ENCODE results near the gene TBC1D22B.
"Not testable (repeated sequence)": the region's sequence is repeated elsewhere in the genome, so short reads cannot be mapped to it uniquely, and the experiment has no call there.

The TBC1D22B gene

GRCh38 chr6:37338317-37338716 is 80.7 kb downstream of the TBC1D22B start:
- WGBS: 100% methylated on average over 3 of the region's 3 CpGs
- H3K23ac ChIP-seq (ENCODE audit: low read length in 2 of 2); H3K27ac ChIP-seq (ENCODE audit: low read length, poor library complexity, severe bottlenecking); H2AK5ac ChIP-seq (ENCODE audit: low read length, severe bottlenecking); H3K4me3 ChIP-seq (ENCODE audit: insufficient read depth in 1 of 2, low read depth in 1 of 2, low read length in 2 of 2); H3K36me3 ChIP-seq (ENCODE audit: control insufficient read depth in 1 of 2, insufficient read depth in 2 of 2, low read depth in 1 of 2, low read length in 2 of 2); H2AFZ ChIP-seq (ENCODE audit: low read depth, low read length); H4K8ac ChIP-seq (ENCODE audit: low read length); H3K9ac ChIP-seq (ENCODE audit: low read length); H2BK5ac ChIP-seq (ENCODE audit: low read depth, low read length, poor library complexity, severe bottlenecking); H3K27me3 ChIP-seq (ENCODE audit: control insufficient read depth in 1 of 2, insufficient read depth in 1 of 2, low read length in 2 of 2); H2BK12ac ChIP-seq (ENCODE audit: low read length in 2 of 2); H3K9me3 ChIP-seq (ENCODE audit: control insufficient read depth, low read length); H4K91ac ChIP-seq (ENCODE audit: low read length); H3K4ac ChIP-seq (ENCODE audit: low read depth in 1 of 2, low read length in 2 of 2); H2BK15ac ChIP-seq (ENCODE audit: low read depth, poor library complexity, severe bottlenecking); H3K18ac ChIP-seq (ENCODE audit: low read depth in 1 of 2, low read length in 2 of 2); H3K79me1 ChIP-seq (replicated peaks; ENCODE audit: low read length, poor library complexity, severe bottlenecking); H2BK120ac ChIP-seq (ENCODE audit: low read depth, low read length); DNase-seq; H3K4me1 ChIP-seq (ENCODE audit: control insufficient read depth, insufficient read depth, low read depth, low read length); H3K4me2 ChIP-seq (ENCODE audit: low read length, poor library complexity, severe bottlenecking); H3K14ac ChIP-seq (ENCODE audit: low read length in 2 of 2): not testable (repeated sequence)

GRCh38 chr6:37338745-37339255 is 81.2 kb downstream of the TBC1D22B start:
- Histone ChIP-seq H4K91ac (ENCODE audit: low read length) (no peak overlapping the region), H4K8ac (ENCODE audit: low read length) (no peak overlapping the region), H3K9ac (ENCODE audit: low read length) (no peak overlapping the region), H3K4me1 (ENCODE audit: control insufficient read depth, insufficient read depth, low read depth, low read length) (no peaks in the 10 kb centered on the region), H2BK5ac (ENCODE audit: low read depth, low read length, poor library complexity, severe bottlenecking) (no peak overlapping the region), H2BK15ac (ENCODE audit: low read depth, poor library complexity, severe bottlenecking) (no peak overlapping the region), H3K4ac (ENCODE audit: low read depth in 1 of 2, low read length in 2 of 2) (no peak overlapping the region), H2AFZ (ENCODE audit: low read depth, low read length) (no peak overlapping the region), H2BK12ac (ENCODE audit: low read length in 2 of 2) (no peak overlapping the region), H3K18ac (ENCODE audit: low read depth in 1 of 2, low read length in 2 of 2) (no peak overlapping the region), H3K23ac (ENCODE audit: low read length in 2 of 2) (no peak overlapping the region), H3K9me3 (ENCODE audit: control insufficient read depth, low read length) (no peaks in the 10 kb centered on the region), H2BK120ac (ENCODE audit: low read depth, low read length) (no peak overlapping the region), H3K27me3 (ENCODE audit: control insufficient read depth in 1 of 2, insufficient read depth in 1 of 2, low read length in 2 of 2) (peaks cover 8% of the 10 kb centered on the region in 2 experiments), H3K36me3 (ENCODE audit: control insufficient read depth in 1 of 2, insufficient read depth in 2 of 2, low read depth in 1 of 2, low read length in 2 of 2) (peaks cover 3 to 4% of the 10 kb centered on the region in 2 experiments), H3K4me2 (ENCODE audit: low read length, poor library complexity, severe bottlenecking) (no peak overlapping the region), H3K4me3 (ENCODE audit: insufficient read depth in 1 of 2, low read depth in 1 of 2, low read length in 2 of 2) (no peak overlapping the region), H3K79me1 (replicated peaks; ENCODE audit: low read length, poor library complexity, severe bottlenecking) (no peaks in the 10 kb centered on the region), H2AK5ac (ENCODE audit: low read length, severe bottlenecking) (no peak overlapping the region), H3K14ac (ENCODE audit: low read length in 2 of 2) (no peak overlapping the region), H3K27ac (ENCODE audit: low read length, poor library complexity, severe bottlenecking) (no peak overlapping the region)
- WGBS: 100% methylated on average over 5 of the region's 5 CpGs
- DNase-seq: no peak

- no peak overlapping the region for H2BK12ac ChIP-seq (ENCODE audit: low read length in 2 of 2)
- no peak for DNase-seq
- no peak overlapping the region for H3K27ac ChIP-seq (ENCODE audit: low read length, poor library complexity, severe bottlenecking)
- no peak overlapping the region for H3K9ac ChIP-seq (ENCODE audit: low read length)
- H3K79me1 ChIP-seq (replicated peaks; ENCODE audit: low read length, poor library complexity, severe bottlenecking): no peaks in the 10 kb centered on the region
- H4K8ac ChIP-seq (ENCODE audit: low read length): no peak overlapping the region
- H3K14ac ChIP-seq (ENCODE audit: low read length in 2 of 2): no peak overlapping the region
- no peak overlapping the region for H2AK5ac ChIP-seq (ENCODE audit: low read length, severe bottlenecking)
- no peak overlapping the region for H2BK15ac ChIP-seq (ENCODE audit: low read depth, poor library complexity, severe bottlenecking)
- peaks cover 8 to 17% of the 10 kb centered on the region in 2 experiments for H3K27me3 ChIP-seq (ENCODE audit: control insufficient read depth in 1 of 2, insufficient read depth in 1 of 2, low read length in 2 of 2)
- 87% methylated on average over 2 of the region's 5 CpGs for WGBS
- H3K23ac ChIP-seq (ENCODE audit: low read length in 2 of 2): no peak overlapping the region
- H3K4me3 ChIP-seq (ENCODE audit: insufficient read depth in 1 of 2, low read depth in 1 of 2, low read length in 2 of 2): no peak overlapping the region
- H4K91ac ChIP-seq (ENCODE audit: low read length): no peak overlapping the region
- no peaks in the 10 kb centered on the region for H3K9me3 ChIP-seq (ENCODE audit: control insufficient read depth, low read length)
- no peak overlapping the region for H3K4ac ChIP-seq (ENCODE audit: low read depth in 1 of 2, low read length in 2 of 2)
- no peaks in the 10 kb centered on the region for H3K4me1 ChIP-seq (ENCODE audit: control insufficient read depth, insufficient read depth, low read depth, low read length)
- no peak overlapping the region for H3K18ac ChIP-seq (ENCODE audit: low read depth in 1 of 2, low read length in 2 of 2)
- H3K4me2 ChIP-seq (ENCODE audit: low read length, poor library complexity, severe bottlenecking): no peak overlapping the region
- H2AFZ ChIP-seq (ENCODE audit: low read depth, low read length): no peak overlapping the region
- no peak overlapping the region for H2BK120ac ChIP-seq (ENCODE audit: low read depth, low read length)
- H3K36me3 ChIP-seq (ENCODE audit: control insufficient read depth in 1 of 2, insufficient read depth in 2 of 2, low read depth in 1 of 2, low read length in 2 of 2): peaks cover 0 to 2% of the 10 kb centered on the region in 2 experiments
- H2BK5ac ChIP-seq (ENCODE audit: low read depth, low read length, poor library complexity, severe bottlenecking): no peak overlapping the region
Measured at GRCh38 chr6:37339741-37340638, 82.4 kb downstream of the TBC1D22B start.

- Histone ChIP-seq H2AK5ac (ENCODE audit: low read length, severe bottlenecking) (no peak overlapping the region), H3K9ac (ENCODE audit: low read length) (no peak overlapping the region), H3K14ac (ENCODE audit: low read length in 2 of 2) (no peak overlapping the region), H3K79me1 (replicated peaks; ENCODE audit: low read length, poor library complexity, severe bottlenecking) (no peaks in the 10 kb centered on the region), H3K4me2 (ENCODE audit: low read length, poor library complexity, severe bottlenecking) (no peak overlapping the region), H3K18ac (ENCODE audit: low read depth in 1 of 2, low read length in 2 of 2) (no peak overlapping the region), H3K4me3 (ENCODE audit: insufficient read depth in 1 of 2, low read depth in 1 of 2, low read length in 2 of 2) (no peak overlapping the region), H3K9me3 (ENCODE audit: control insufficient read depth, low read length) (no peaks in the 10 kb centered on the region), H3K36me3 (ENCODE audit: control insufficient read depth in 1 of 2, insufficient read depth in 2 of 2, low read depth in 1 of 2, low read length in 2 of 2) (no peaks in the 10 kb centered on the region), H2BK5ac (ENCODE audit: low read depth, low read length, poor library complexity, severe bottlenecking) (no peak overlapping the region), H3K4ac (ENCODE audit: low read depth in 1 of 2, low read length in 2 of 2) (no peak overlapping the region), H3K4me1 (ENCODE audit: control insufficient read depth, insufficient read depth, low read depth, low read length) (no peaks in the 10 kb centered on the region), H3K23ac (ENCODE audit: low read length in 2 of 2) (no peak overlapping the region), H4K8ac (ENCODE audit: low read length) (no peak overlapping the region), H2BK120ac (ENCODE audit: low read depth, low read length) (no peak overlapping the region), H3K27ac (ENCODE audit: low read length, poor library complexity, severe bottlenecking) (no peak overlapping the region), H2BK12ac (ENCODE audit: low read length in 2 of 2) (no peak overlapping the region), H2BK15ac (ENCODE audit: low read depth, poor library complexity, severe bottlenecking) (no peak overlapping the region), H4K91ac (ENCODE audit: low read length) (no peak overlapping the region), H2AFZ (ENCODE audit: low read depth, low read length) (no peak overlapping the region), H3K27me3 (ENCODE audit: control insufficient read depth in 1 of 2, insufficient read depth in 1 of 2, low read length in 2 of 2) (peaks cover 8 to 17% of the 10 kb centered on the region in 2 experiments)
- no peak for DNase-seq
- WGBS: 86% methylated on average over 4 of the region's 4 CpGs
Measured at GRCh38 chr6:37340639-37340943, 83.0 kb downstream of the TBC1D22B start.
